BLaER1 (cell line): Measurements from ENCODE around the gene UTF1.
A peak's percentile ranks its signal among the peaks of the same experiment; 100 is the strongest.

Source experiments
- H3K27ac ChIP-seq: shearing (Covaris generic); formaldehyde crosslinking; 2 replicates; pipeline ENCODE4 v1.8.1; 2022
- H3K27me3 ChIP-seq: shearing (Covaris generic); formaldehyde crosslinking; 2 replicates; pipeline ENCODE4 v1.8.1; 2022
- H3K36me3 ChIP-seq: shearing (Covaris generic); formaldehyde crosslinking; 2 replicates; pipeline ENCODE4 v1.8.1; 2022
- H3K4me1 ChIP-seq: shearing (Covaris generic); formaldehyde crosslinking; 2 replicates; pipeline ENCODE4 v1.8.1; 2022
- H3K4me2 ChIP-seq: shearing (Covaris generic); formaldehyde crosslinking; 2 replicates; pipeline ENCODE4 v1.8.1; 2022
- H3K4me3 ChIP-seq: shearing (Covaris generic); formaldehyde crosslinking; 2 replicates; pipeline ENCODE4 v1.8.1; 2022
- H3K9ac ChIP-seq: shearing (Covaris generic); formaldehyde crosslinking; 2 replicates; pipeline ENCODE4 v1.8.1; 2022
- H3K9me3 ChIP-seq: shearing (Covaris generic); formaldehyde crosslinking; 2 replicates; pipeline ENCODE4 v1.8.1; 2022
- H4K20me1 ChIP-seq: shearing (Covaris generic); formaldehyde crosslinking; 2 replicates; pipeline ENCODE4 v1.8.1; 2022
- Cebpa-rat ChIP-seq: shearing (Covaris generic); IDR thresholded peaks from 2 replicates; pipeline ENCODE4 v1.8.1; 2022

Gene UTF1

GRCh38 chr10:133195611-133196010, 34.4 kb upstream of the UTF1 start:
- Histone ChIP-seq H3K27ac (no peak overlapping the region), H3K4me2 (no peak overlapping the region), H3K36me3 (no peaks in the 10 kb centered on the region), H4K20me1 (no peaks in the 10 kb centered on the region), H3K27me3 (no peaks in the 10 kb centered on the region), H3K4me3 (no peak overlapping the region), H3K4me1 (peaks cover 26% of the 10 kb centered on the region), H3K9ac (no peak overlapping the region), H3K9me3 (peaks cover 25% of the 10 kb centered on the region; the same call in 1 of the 2 replicates)
- no peak for TF ChIP-seq Cebpa-rat

- no peak overlapping the region for H3K27ac ChIP-seq
- H3K4me1 ChIP-seq = peaks cover 26% of the 10 kb centered on the region
- no peak for TF ChIP-seq Cebpa-rat
- peak overlapping the region; percentile 59 for H3K4me2 ChIP-seq
- peaks cover 25% of the 10 kb centered on the region; the same call in 1 of the 2 replicates for H3K9me3 ChIP-seq
- H3K36me3 ChIP-seq = no peaks in the 10 kb centered on the region
- H3K4me3 ChIP-seq = no peak overlapping the region
- 0 out of 2 replicates have a peak overlapping the region, but pooled peaks have one; percentile 34 for H3K9ac ChIP-seq
- no peaks in the 10 kb centered on the region for H3K27me3 ChIP-seq
- no peaks in the 10 kb centered on the region for H4K20me1 ChIP-seq
These were observed 33.6 kb upstream of the UTF1 start for GRCh38 chr10:133196221-133196915.

- H3K27me3 ChIP-seq = no peaks in the 10 kb centered on the region
These were observed 32.9 kb upstream of the UTF1 start for GRCh38 chr10:133196936-133197758.

GRCh38 chr10:133197786-133198185, 32.2 kb upstream of the UTF1 start:
- H3K27me3 ChIP-seq = no peaks in the 10 kb centered on the region

More at GRCh38 chr10:133196936-133197758, 32.9 kb upstream of the UTF1 start:
- Histone ChIP-seq H3K9me3 (peaks cover 19% of the 10 kb centered on the region; the same call in 1 of the 2 replicates), H3K4me1 (peaks cover 26% of the 10 kb centered on the region), H3K27ac (no peak overlapping the region), H3K9ac (0 out of 2 replicates have a peak overlapping the region, but pooled peaks have one; percentile 34), H3K4me2 (peak overlapping the region; percentile 59), H4K20me1 (no peaks in the 10 kb centered on the region), H3K36me3 (peaks cover 4% of the 10 kb centered on the region; the same call in 1 of the 2 replicates), H3K4me3 (no peak overlapping the region)
- TF ChIP-seq Cebpa-rat = no peak

GRCh38 chr10:133198206-133198605, 31.8 kb upstream of the UTF1 start:
- Histone ChIP-seq H3K9ac (no peak overlapping the region), H3K4me2 (no peak overlapping the region), H3K4me3 (no peak overlapping the region), H3K9me3 (0 out of 2 replicates have a peak, but pooled peaks cover 13% of the 10 kb centered on the region), H3K27me3 (no peaks in the 10 kb centered on the region), H3K36me3 (peaks cover 4% of the 10 kb centered on the region; the same call in 1 of the 2 replicates), H3K27ac (no peak overlapping the region), H4K20me1 (no peaks in the 10 kb centered on the region), H3K4me1 (peaks cover 26% of the 10 kb centered on the region)
- no peak for TF ChIP-seq Cebpa-rat

More at GRCh38 chr10:133197786-133198185, 32.2 kb upstream of the UTF1 start:
- no peak overlapping the region for H3K9ac ChIP-seq
- peaks cover 4% of the 10 kb centered on the region; the same call in 1 of the 2 replicates for H3K36me3 ChIP-seq
- H3K4me1 ChIP-seq = peaks cover 26% of the 10 kb centered on the region
- H4K20me1 ChIP-seq = no peaks in the 10 kb centered on the region
- no peak overlapping the region; the same call in 1 of the 2 replicates for H3K4me2 ChIP-seq
- TF ChIP-seq Cebpa-rat = no peak
- no peak overlapping the region for H3K4me3 ChIP-seq
- 0 out of 2 replicates have a peak, but pooled peaks cover 14% of the 10 kb centered on the region for H3K9me3 ChIP-seq
- no peak overlapping the region for H3K27ac ChIP-seq

- Histone ChIP-seq H3K27ac (no peak overlapping the region), H3K9ac (no peak overlapping the region), H3K9me3 (0 out of 2 replicates have a peak, but pooled peaks cover 8% of the 10 kb centered on the region), H3K4me2 (no peak overlapping the region), H3K27me3 (no peaks in the 10 kb centered on the region), H3K4me3 (no peak overlapping the region), H3K36me3 (peaks cover 4% of the 10 kb centered on the region; the same call in 1 of the 2 replicates), H4K20me1 (no peaks in the 10 kb centered on the region), H3K4me1 (peaks cover 26% of the 10 kb centered on the region)
- no peak for TF ChIP-seq Cebpa-rat
These were observed 31.2 kb upstream of the UTF1 start for GRCh38 chr10:133198621-133199487.

- H3K9ac ChIP-seq = no peak overlapping the region
- no peak overlapping the region for H3K27ac ChIP-seq
- no peaks in the 10 kb centered on the region for H3K27me3 ChIP-seq
- peaks cover 4% of the 10 kb centered on the region; the same call in 1 of the 2 replicates for H3K36me3 ChIP-seq
- no peak overlapping the region for H3K4me3 ChIP-seq
- TF ChIP-seq Cebpa-rat = no peak
- H4K20me1 ChIP-seq = no peaks in the 10 kb centered on the region
- peak overlapping the region; percentile 34 for H3K4me2 ChIP-seq
- 0 out of 2 replicates have a peak, but pooled peaks cover 1% of the 10 kb centered on the region for H3K9me3 ChIP-seq
- H3K4me1 ChIP-seq = peaks cover 26% of the 10 kb centered on the region
These were observed 30.5 kb upstream of the UTF1 start for GRCh38 chr10:133199488-133199885.

GRCh38 chr10:133199992-133200611, 29.9 kb upstream of the UTF1 start:
- no peaks in the 10 kb centered on the region for H3K27me3 ChIP-seq
- H3K9me3 ChIP-seq = no peaks in the 10 kb centered on the region
- TF ChIP-seq Cebpa-rat = no peak
- peak overlapping the region; percentile 34 for H3K4me2 ChIP-seq
- no peak overlapping the region for H3K27ac ChIP-seq
- peaks cover 29% of the 10 kb centered on the region for H3K4me1 ChIP-seq
- H4K20me1 ChIP-seq = no peaks in the 10 kb centered on the region
- no peak overlapping the region for H3K4me3 ChIP-seq
- peaks cover 4% of the 10 kb centered on the region; the same call in 1 of the 2 replicates for H3K36me3 ChIP-seq
- no peak overlapping the region for H3K9ac ChIP-seq
